Spinal cord (tissue), 10 donors: ENCODE data around the gene TRIM17. TPM values are rescaled to one million over a fixed set of nuclear protein-coding genes. Genes with fewer than 3 reads are reported as not detected.

Experiments used
- DNase-seq, 6 donors: peaks; one replicate each; pipeline versions ENCODE4 v3.0.0 to v3.0.0-alpha.2; 2013 to 2015; ENCODE audit warnings: low spot score in 6 of 6, low read depth in 4 of 6
- H3K27ac ChIP-seq: one replicate; pipeline ENCODE4 v1.5.1; 2013; ENCODE audit warnings: low read depth, low read length, control low read depth
- H3K27me3 ChIP-seq: one replicate; pipeline ENCODE4 v1.6.1; 2013; ENCODE audit warnings: low read length; ENCODE audit not compliant: control insufficient read depth, insufficient read depth
- H3K36me3 ChIP-seq: one replicate; pipeline ENCODE4 v1.6.1; 2013; ENCODE audit warnings: low read length; ENCODE audit not compliant: control insufficient read depth, insufficient read depth
- H3K4me1 ChIP-seq: one replicate; pipeline ENCODE4 v1.6.1; 2013; ENCODE audit warnings: low read length; ENCODE audit not compliant: control insufficient read depth, insufficient read depth
- H3K4me3 ChIP-seq: one replicate; pipeline ENCODE4 v1.5.1; 2013; ENCODE audit warnings: low read depth, low read length, control low read depth
- H3K9me3 ChIP-seq: one replicate; pipeline ENCODE4 v1.6.1; 2013; ENCODE audit warnings: low read length; ENCODE audit not compliant: control insufficient read depth, insufficient read depth
- WGBS: methylation state at CpG from one replicate; pipeline ENCODE4 v1.1.5; 2013; ENCODE audit warnings: missing lambda C conversion rate; ENCODE audit not compliant: insufficient coverage; 5-methylcytosine and 5-hydroxymethylcytosine counted together
- polyA plus RNA-seq, 2 donors: library from polyadenylated mRNA; unstranded; fragments of 120-200 nt; gene quantifications; one replicate each; pipeline ENCODE4 v1.2.1, GENCODE V29; 2013; ENCODE audit not compliant: insufficient read length in 2 of 2
- total RNA-seq, 2 donors: library from RNA; depleted of rRNA in 1 of 2; stranded (reverse); fragments of 120-200 nt in 1 of 2; fragments of >200 nt in 1 of 2; gene quantifications; one replicate each; pipeline versions ENCODE4 v1.2.3 to v1.2.4, GENCODE V29; 2013 to 2014
- donor health status: healthy.

Gene TRIM17
- total and polyA plus RNA-seq, 4 donors: 2.2 to 6.1 (median 4.4) TPM

- DNase-seq: no peak
- Histone ChIP-seq H3K4me3 (no peak overlapping the region), H3K4me1 (no peaks in the 10 kb centered on the region), H3K9me3 (no peaks in the 10 kb centered on the region), H3K36me3 (peaks cover 59% of the 10 kb centered on the region), H3K27me3 (no peaks in the 10 kb centered on the region), H3K27ac (no peak overlapping the region)
- WGBS: 89% methylated on average over 50 of the region's 50 CpGs
Observed at GRCh38 chr1:228370941-228371740, 45.5 kb downstream of the TRIM17 start.

GRCh38 chr1:228370439-228370940 is 46.2 kb downstream of the TRIM17 start:
- peaks cover 53% of the 10 kb centered on the region for H3K36me3 ChIP-seq
- no peak overlapping the region for H3K4me3 ChIP-seq
- H3K27ac ChIP-seq: no peak overlapping the region
- H3K9me3 ChIP-seq: no peaks in the 10 kb centered on the region
- no peaks in the 10 kb centered on the region for H3K27me3 ChIP-seq
- WGBS: 90% methylated on average over 9 of the region's 10 CpGs
- H3K4me1 ChIP-seq: no peaks in the 10 kb centered on the region
- no peak for DNase-seq

- WGBS: 91% methylated on average over 17 of the region's 18 CpGs
- peaks cover 51% of the 10 kb centered on the region for H3K36me3 ChIP-seq
- no peak for DNase-seq
- no peak overlapping the region for H3K4me3 ChIP-seq
- H3K27me3 ChIP-seq: no peaks in the 10 kb centered on the region
- no peaks in the 10 kb centered on the region for H3K4me1 ChIP-seq
- H3K9me3 ChIP-seq: no peaks in the 10 kb centered on the region
- H3K27ac ChIP-seq: no peak overlapping the region
Observed at GRCh38 chr1:228369608-228370438, 46.8 kb downstream of the TRIM17 start.

- Histone ChIP-seq H3K27ac (no peak overlapping the region), H3K4me3 (no peak overlapping the region), H3K9me3 (no peaks in the 10 kb centered on the region), H3K36me3 (peaks cover 45% of the 10 kb centered on the region), H3K27me3 (no peaks in the 10 kb centered on the region), H3K4me1 (no peaks in the 10 kb centered on the region)
- 86% methylated on average over 14 of the region's 15 CpGs for WGBS
- DNase-seq: no peak
Observed at GRCh38 chr1:228368801-228369607, 47.7 kb downstream of the TRIM17 start.

- DNase-seq: no peak
- Histone ChIP-seq H3K4me3 (no peak overlapping the region), H3K36me3 (peaks cover 40% of the 10 kb centered on the region), H3K9me3 (no peaks in the 10 kb centered on the region), H3K27ac (no peak overlapping the region), H3K27me3 (no peaks in the 10 kb centered on the region), H3K4me1 (no peaks in the 10 kb centered on the region)
- 69% methylated on average over 24 of the region's 25 CpGs for WGBS
Observed at GRCh38 chr1:228367798-228368791, 48.6 kb downstream of the TRIM17 start.

GRCh38 chr1:228366866-228367741 is 49.6 kb downstream of the TRIM17 start:
- H3K9me3 ChIP-seq: no peaks in the 10 kb centered on the region
- WGBS: 56% methylated on average over 19 of the region's 24 CpGs
- peaks cover 32% of the 10 kb centered on the region for H3K36me3 ChIP-seq
- no peak overlapping the region for H3K27ac ChIP-seq
- no peak overlapping the region for H3K4me3 ChIP-seq
- DNase-seq: no peak
- H3K4me1 ChIP-seq: no peaks in the 10 kb centered on the region
- no peaks in the 10 kb centered on the region for H3K27me3 ChIP-seq

- H3K27me3 ChIP-seq: no peaks in the 10 kb centered on the region
- peaks cover 25% of the 10 kb centered on the region for H3K36me3 ChIP-seq
- no peak overlapping the region for H3K4me3 ChIP-seq
- no peaks in the 10 kb centered on the region for H3K4me1 ChIP-seq
- H3K9me3 ChIP-seq: no peaks in the 10 kb centered on the region
- no peak overlapping the region for H3K27ac ChIP-seq
- no peak for DNase-seq
- 93% methylated on average over 19 of the region's 23 CpGs for WGBS
Observed at GRCh38 chr1:228366062-228366865, 50.4 kb downstream of the TRIM17 start.
